ENCODE results near the gene NHLRC3. TPM values are rescaled to one million over a fixed set of nuclear protein-coding genes. Genes with fewer than 3 reads are reported as not detected.
A peak's percentile ranks its signal among the peaks of the same experiment; 100 is the strongest.
"Not testable (repeated sequence)": the region's sequence is repeated elsewhere in the genome, so short reads cannot be mapped to it uniquely, and the experiment has no call there.

Gene NHLRC3
- total RNA-seq = 26.0 TPM

DNA sequence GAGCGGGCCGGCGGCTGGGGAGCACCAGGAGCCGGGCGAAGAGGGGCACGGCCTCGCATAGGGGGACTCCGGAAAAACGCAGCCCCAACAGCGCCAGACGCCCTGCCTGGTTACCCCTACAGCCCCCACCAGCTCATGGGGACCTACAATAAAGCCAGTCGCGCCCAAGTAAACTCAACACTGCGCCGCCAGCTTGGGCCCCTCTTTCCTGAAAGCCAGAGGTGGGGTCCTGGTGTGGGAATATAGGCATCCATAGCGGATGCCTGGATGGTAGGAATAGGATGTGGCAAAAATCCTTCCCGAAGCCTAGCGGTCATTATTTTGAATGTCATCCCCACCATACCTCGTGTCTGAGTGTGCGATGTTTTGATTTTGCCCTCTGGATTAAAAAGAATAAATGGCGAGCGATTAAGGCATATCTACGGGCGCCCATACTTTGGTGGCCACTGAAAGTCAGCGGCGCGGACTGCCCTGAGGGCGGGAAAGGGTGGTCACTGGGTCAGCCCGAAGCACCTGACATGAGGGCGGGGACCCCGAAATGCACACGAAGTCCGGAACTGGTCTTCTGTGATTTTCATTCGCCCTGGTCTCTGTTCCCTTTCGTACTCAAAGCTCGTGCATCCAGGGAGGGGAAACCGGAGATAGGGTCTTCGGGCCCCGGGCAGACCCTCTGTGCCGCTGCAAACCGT lies at the start of gene NHLRC3, which contains the start of gene PROSER1:
Gene NHLRC3 (plus strand): TSS at position 577 of the 689 bp plus-strand sequence. CDS start 184 bp downstream, outside the sequence.
Gene PROSER1 (minus strand): TSS at position 210 of the 689 bp plus-strand sequence. CDS start 847 bp downstream, outside the sequence.
- ATAC-seq (peak; percentile 99), DNase-seq (ENCODE audit: low spot score) (peak; percentile 93)
- intact Hi-C loops (cut with DNase I) = no loop called here

DNA sequence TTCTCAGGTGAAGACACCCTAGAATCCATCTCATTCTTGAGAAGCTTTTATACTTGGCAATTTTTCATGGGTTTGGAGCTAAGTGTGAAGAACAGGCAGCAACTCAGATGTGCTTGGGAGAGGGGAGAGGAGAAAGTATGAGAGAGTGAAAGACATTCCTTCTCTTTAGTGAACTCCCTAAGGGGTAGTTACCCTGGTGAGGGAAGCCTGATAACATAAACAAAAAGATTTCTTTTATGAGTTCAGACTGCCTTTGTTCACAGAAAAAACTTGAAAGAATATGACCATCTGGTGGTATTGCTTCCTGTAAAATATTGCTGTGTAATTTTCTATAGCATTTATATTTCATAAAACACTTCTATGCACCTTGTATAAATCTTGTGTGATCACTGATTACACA lies 47.6 kb upstream of the NHLRC3 start, which contains the start of gene STOML3:
Gene STOML3 (minus strand): TSS at position 139 of the 400 bp plus-strand sequence. CDS start 110 bp downstream, at position 29.
- peak; percentile 26 for ATAC-seq
- no peak for DNase-seq (ENCODE audit: low spot score)
- intact Hi-C loops (cut with DNase I) = no loop called here

GRCh38 chr13:38993381-38993780 lies 44.9 kb upstream of the NHLRC3 start:
- intact Hi-C loops (cut with DNase I) = no loop called here
- ATAC-seq (no peak), DNase-seq (ENCODE audit: low spot score) (no peak)

- ATAC-seq (no peak), DNase-seq (ENCODE audit: low spot score) (no peak)
- intact Hi-C loops (cut with DNase I) = no loop called here
These were observed 39.5 kb upstream of the NHLRC3 start for GRCh38 chr13:38998739-38999138.

DNA sequence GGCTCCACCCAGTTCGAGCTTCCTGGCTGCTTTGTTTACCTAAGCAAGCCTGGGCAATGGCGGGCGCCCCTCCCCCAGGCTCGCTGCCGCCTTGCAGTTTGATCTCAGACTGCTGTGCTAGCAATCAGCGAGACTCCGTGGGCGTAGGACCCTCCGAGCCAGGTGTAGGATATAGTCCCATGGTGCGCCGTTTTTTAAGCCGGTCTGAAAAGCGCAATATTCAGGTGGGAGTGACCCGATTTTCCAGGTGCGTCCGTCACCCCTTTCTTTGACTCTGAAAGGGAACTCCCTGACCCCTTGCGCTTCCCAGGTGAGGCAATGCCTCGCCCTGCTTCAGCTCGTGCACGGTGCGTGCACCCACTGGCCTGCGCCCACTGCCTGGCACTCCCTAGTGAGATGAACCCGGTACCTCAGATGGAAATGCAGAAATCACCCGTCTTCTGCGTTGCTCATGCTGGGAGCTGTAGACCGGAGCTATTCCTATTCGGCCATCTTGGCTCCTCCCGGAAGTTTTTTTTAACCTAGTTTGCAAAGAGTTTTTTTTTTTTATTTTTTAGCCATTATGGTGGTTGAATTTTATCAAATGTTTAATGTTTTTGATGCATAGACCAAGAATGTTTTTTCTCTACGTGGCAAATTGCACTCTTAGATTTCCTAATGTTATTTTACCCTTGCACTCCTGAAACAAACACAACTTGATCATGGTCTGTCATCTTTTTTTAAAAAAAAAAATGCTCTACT lies 31.7 kb upstream of the NHLRC3 start:
- ATAC-seq; intact Hi-C loops (cut with DNase I); DNase-seq (ENCODE audit: low spot score): not testable (repeated sequence)

- DNase-seq (ENCODE audit: low spot score) (no peak), ATAC-seq (no peak)
- intact Hi-C loops (cut with DNase I) = no loop called here
These were observed 25.6 kb upstream of the NHLRC3 start for GRCh38 chr13:39012608-39013007.

GRCh38 chr13:39013462-39013861 lies 24.8 kb upstream of the NHLRC3 start:
- intact Hi-C loops (cut with DNase I) = no loop called here
- DNase-seq (ENCODE audit: low spot score) (no peak), ATAC-seq (no peak)

DNA sequence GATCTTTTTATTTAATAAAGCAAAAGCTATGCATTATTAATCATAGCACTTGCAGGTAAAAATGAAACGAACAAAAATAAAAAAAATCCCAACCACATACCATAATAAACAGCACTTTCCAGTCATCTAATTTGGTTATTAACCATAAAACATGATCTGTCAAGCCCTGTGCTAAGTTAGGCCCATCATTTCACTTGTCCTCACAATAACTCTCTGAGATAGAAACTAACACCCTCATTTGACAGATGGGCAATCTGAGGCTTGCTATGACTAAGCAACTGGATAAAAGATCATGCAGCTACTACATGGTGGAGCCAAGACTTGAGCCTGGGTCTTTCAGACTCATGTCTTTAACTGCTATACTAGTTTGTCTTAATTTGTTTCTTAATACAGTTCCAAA lies 22.2 kb upstream of the NHLRC3 start:
- ATAC-seq (no peak), DNase-seq (ENCODE audit: low spot score) (no peak)
- intact Hi-C loops (cut with DNase I) = no loop called here

DNA sequence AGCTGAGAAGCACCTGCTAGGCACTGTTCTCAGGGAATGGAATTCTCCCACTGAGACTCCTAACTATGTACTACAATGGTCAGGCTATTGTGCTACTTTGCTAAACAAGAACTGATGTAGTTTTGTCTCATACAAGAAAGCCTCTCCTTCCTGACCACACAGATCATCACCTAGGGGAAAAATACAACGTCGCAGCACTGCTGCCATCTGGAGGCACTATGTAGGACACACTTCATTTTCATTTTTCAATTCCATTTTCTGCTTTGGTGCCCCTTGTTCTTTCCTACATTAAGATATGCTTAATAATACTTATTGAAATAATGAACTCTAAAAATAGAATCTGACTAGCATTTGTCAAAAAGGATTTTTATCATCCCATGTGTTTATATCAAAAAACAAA lies 21.5 kb upstream of the NHLRC3 start:
- DNase-seq (ENCODE audit: low spot score) = no peak
- intact Hi-C loops (cut with DNase I) = no loop called here

DNA sequence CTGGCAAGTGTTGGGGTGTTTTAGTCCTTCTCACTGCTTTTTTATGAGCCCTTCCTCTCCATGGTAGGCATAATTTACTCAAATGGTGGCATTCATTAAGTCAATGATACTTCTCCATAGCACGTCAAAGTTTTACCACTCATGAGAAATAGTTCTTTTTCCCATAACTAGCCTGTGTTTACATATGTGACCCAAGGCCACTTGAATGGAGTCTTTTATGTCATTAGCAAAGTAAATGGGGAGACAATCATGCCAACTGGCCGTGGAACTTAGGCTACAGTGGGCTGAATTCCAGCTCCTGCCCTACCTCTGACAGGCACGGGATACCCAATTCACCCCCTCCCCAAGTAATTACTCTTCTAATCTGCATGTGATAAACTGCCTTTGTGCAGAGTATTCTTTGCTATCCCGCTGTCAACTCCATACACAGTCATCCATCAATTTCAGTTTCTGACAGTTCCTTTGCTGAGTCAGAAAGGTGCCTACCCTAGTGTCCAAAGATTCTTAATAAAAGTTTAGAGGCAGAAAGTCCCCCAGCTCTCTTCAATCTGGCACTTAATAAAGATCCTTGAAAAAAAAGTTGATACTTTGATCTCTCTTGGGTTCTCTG lies 17.3 kb upstream of the NHLRC3 start:
- ATAC-seq (no peak), DNase-seq (ENCODE audit: low spot score) (no peak)
- intact Hi-C loops (cut with DNase I) = no loop called here

More for the DNA sequence above, 21.5 kb upstream of the NHLRC3 start:
- peak; percentile 67 for ATAC-seq

- DNase-seq (ENCODE audit: low spot score) (no peak), ATAC-seq (no peak)
- intact Hi-C loops (cut with DNase I) = no loop called here
These were observed 14.9 kb upstream of the NHLRC3 start for GRCh38 chr13:39023316-39023715.

DNA sequence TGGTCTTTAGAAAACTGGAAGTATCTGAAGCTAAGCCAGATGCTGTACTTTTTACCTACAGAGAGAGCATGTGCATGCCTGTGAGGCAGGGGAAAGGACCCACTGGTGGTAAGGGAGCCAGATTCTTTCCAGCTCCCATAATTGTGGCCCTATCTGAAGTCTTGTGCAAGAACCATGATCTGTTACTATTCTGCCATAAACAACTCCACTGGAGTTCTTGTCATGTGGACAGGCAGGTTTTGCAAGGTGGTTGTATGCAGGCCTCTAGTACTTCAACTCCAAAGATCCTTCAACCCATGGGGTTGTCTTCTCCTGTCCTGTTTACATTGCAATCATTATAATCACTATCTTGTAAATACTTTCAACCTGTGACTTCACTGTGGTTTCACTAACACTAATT lies 14.5 kb upstream of the NHLRC3 start:
- intact Hi-C loops (cut with DNase I) = no loop called here
- DNase-seq (ENCODE audit: low spot score) = no peak
- ATAC-seq = no peak

DNA sequence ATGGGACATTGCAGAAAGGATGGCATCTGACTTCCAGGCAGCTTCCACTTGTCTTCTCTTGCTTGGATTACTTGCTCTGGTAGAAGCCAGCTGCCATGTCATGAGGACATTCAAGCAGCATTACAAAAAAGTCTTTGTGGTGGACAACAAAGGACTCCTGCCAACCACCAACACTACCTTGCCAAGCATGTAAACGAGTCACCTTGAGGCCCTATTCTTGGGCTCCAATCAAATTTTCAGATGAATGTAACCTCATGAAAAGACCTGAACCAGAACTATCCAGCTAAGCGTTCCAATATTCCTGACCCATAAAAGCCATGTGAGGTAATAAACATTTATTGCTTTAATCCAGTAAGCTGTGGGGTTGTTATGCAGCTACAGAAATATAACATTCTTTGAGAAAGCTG lies 12.8 kb upstream of the NHLRC3 start:
- no peak for DNase-seq (ENCODE audit: low spot score)
- ATAC-seq = no peak
- intact Hi-C loops (cut with DNase I) = no loop called here

DNA sequence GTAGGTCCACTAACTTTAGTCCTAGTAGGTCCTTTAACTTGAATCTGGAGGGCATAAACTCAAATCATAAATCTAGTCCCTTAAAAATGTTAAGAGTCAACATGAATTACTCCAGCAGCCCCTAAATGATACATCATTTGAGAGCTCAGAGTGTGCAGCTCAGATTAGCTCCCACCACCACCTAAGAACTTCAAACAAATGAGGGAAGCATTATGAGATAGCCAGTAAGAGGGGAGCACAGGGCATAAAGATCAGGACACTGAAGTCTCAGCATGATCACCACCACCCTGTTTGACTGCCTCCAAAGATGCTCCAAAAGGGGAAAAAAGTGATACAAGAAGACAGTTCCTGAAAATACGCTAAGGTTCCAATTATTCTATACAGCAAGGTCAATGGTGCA lies 6.1 kb upstream of the NHLRC3 start:
- ATAC-seq = no peak
- no peak for DNase-seq (ENCODE audit: low spot score)
- intact Hi-C loops (cut with DNase I) = no loop called here

GRCh38 chr13:39034085-39034484 lies 4.2 kb upstream of the NHLRC3 start:
- intact Hi-C loops (cut with DNase I) = no loop called here
- no peak for ATAC-seq

GRCh38 chr13:39035204-39035603 lies 3.1 kb upstream of the NHLRC3 start:
- intact Hi-C loops (cut with DNase I) = no loop called here
- no peak for ATAC-seq
- DNase-seq (ENCODE audit: low spot score) = no peak

More at GRCh38 chr13:39034085-39034484, 4.2 kb upstream of the NHLRC3 start:
- no peak for DNase-seq (ENCODE audit: low spot score)

- intact Hi-C loops (cut with DNase I) = no loop called here
- no peak for ATAC-seq
- DNase-seq (ENCODE audit: low spot score) = no peak
These were observed 2.5 kb upstream of the NHLRC3 start for GRCh38 chr13:39035799-39036198.

- intact Hi-C loops (cut with DNase I) = no loop called here
- ATAC-seq = no peak
- DNase-seq (ENCODE audit: low spot score) = no peak
These were observed 2.0 kb upstream of the NHLRC3 start for GRCh38 chr13:39036212-39036611.

DNA sequence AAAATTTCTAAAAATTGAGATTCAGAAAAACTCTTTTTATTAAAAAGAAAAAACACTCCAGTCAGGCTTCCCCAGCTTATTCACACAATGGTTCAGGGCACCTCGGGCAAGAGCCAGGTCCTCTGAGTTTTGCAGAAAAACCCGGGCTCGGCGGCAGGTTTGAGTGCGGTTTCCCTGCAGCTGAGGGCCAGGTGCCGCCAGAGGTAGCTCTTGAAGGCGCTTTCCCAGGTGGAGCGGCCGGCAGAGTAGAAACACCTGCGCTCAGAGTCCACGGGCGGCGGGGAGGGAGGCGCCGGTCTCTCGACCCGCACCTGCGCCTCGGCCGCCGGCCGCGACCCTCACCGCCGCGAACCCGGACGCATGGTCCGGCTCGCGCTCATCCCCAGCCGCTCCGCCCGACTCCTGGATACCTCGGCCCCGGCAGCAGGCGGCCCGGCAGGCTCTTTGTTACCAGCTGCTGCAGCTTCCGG lies 811 bp upstream of the NHLRC3 start:
- no peak for DNase-seq (ENCODE audit: low spot score)
- no peak for ATAC-seq
- intact Hi-C loops (cut with DNase I) = no loop called here

- intact Hi-C loops (cut with DNase I) = no loop called here
- ATAC-seq (peak; percentile 23), DNase-seq (ENCODE audit: low spot score) (no peak)
These were observed 344 bp downstream of the NHLRC3 start for GRCh38 chr13:39038569-39039030.
